Measurements from ENCODE around the gene SPTA1. TPM values are rescaled to one million over a fixed set of nuclear protein-coding genes. Genes with fewer than 3 reads are reported as not detected.

The SPTA1 gene
- total and polyA plus RNA-seq, 2 of the 4 experiments (the other 2 are of a cell fraction) = not detected

DNA sequence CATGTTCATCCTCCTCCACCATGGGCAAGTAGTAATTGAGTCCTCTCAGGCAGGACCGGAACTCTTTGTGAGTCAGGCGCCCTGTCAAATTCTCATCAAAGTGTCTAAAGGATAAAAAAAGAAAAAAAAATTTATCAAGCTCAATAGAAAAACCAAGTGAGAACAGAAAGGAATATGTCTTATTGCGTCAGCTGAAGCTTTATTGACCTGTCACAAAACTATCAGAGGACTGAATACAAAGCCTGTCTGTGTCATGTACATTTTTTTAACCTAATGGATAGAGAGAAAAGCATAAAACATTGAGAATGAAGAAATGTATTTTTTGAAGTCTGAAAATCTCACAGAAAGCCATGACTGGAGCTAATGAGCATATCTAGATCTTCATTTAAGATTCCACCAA, 72.8 kb downstream of the SPTA1 start:
- POLR2A ChIA-PET (ENCODE audit: unreplicated experiment) = no interaction called here
- no CpG with 5 or more reads among the region's 3 CpGs for WGBS, 2 experiments (ENCODE audit: extremely low coverage in 2 of 2, insufficient read length in 1 of 2)
- H3K4me1 ChIP-seq (ENCODE audit: control insufficient read depth, insufficient read depth, low read length) = no peaks in the 10 kb centered on the region

More for the DNA sequence above, 72.8 kb downstream of the SPTA1 start:
- Histone ChIP-seq H2BK120ac (ENCODE audit: low read depth, low read length) (no peak overlapping the region), H3K18ac (ENCODE audit: low read depth, low read length) (no peak overlapping the region), H3K56ac (ENCODE audit: extremely low read depth, insufficient read depth, low read length) (no peak overlapping the region), H3K23ac (ENCODE audit: low read depth, low read length) (no peak overlapping the region), H2BK5ac (ENCODE audit: low read depth, low read length, poor library complexity, severe bottlenecking) (no peak overlapping the region), H3K14ac (replicated peaks; ENCODE audit: low read depth, low read length) (no peak overlapping the region), H3K9ac (ENCODE audit: low read depth, low read length) (no peak overlapping the region), H2AK5ac (ENCODE audit: low read depth, low read length) (no peak overlapping the region), H4K8ac (ENCODE audit: low read depth in 2 of 2, low read length in 2 of 2) (no peak overlapping the region), H4K20me1 (ENCODE audit: insufficient read depth, low read length) (no peaks in the 10 kb centered on the region), H3K27me3 (ENCODE audit: control insufficient read depth, insufficient read depth, low read length) (no peaks in the 10 kb centered on the region), H3K79me1 (ENCODE audit: low read depth in 1 of 2, low read length in 2 of 2) (no peaks in the 10 kb centered on the region), H3K4ac (ENCODE audit: low read depth, low read length) (no peak overlapping the region), H3K27ac (ENCODE audit: insufficient read depth, low read length) (no peak overlapping the region), H3K9me3 (ENCODE audit: control insufficient read depth, insufficient read depth, low read length) (no peaks in the 10 kb centered on the region), H4K5ac (ENCODE audit: low read depth, low read length) (no peak overlapping the region), H3K36me3 (ENCODE audit: control insufficient read depth, insufficient read depth, low read length) (no peaks in the 10 kb centered on the region), H2BK15ac (ENCODE audit: low read depth, low read length) (no peak overlapping the region), H4K91ac (ENCODE audit: insufficient read depth, low read depth, low read length) (no peak overlapping the region), H2BK20ac (ENCODE audit: low read depth, low read length) (no peak overlapping the region), H3K9me1 (ENCODE audit: insufficient read depth, low read length) (no peaks in the 10 kb centered on the region), H3K4me2 (ENCODE audit: low read depth, low read length) (no peak overlapping the region), H2AFZ (replicated peaks; ENCODE audit: low read length, poor library complexity) (no peak overlapping the region), H3K4me3 (ENCODE audit: insufficient read depth, low read depth, low read length) (no peak overlapping the region), H2AK9ac (replicated peaks; ENCODE audit: low read depth, low read length, poor library complexity) (no peak overlapping the region)
- BruUV-seq (replicated peaks) = no TSS peak
- ATAC-seq (ENCODE audit: low read depth) (no peak), DNase-seq (no peak)
- dilution Hi-C loops (cut with HindIII; ENCODE audit: low sequenced_read_pairs, unreplicated experiment) (no loop called here), in situ Hi-C loops (cut with MboI; ENCODE audit: low sequenced_read_pairs) (no loop called here), intact Hi-C loops (cut with micrococcal nuclease) (no loop called here)
- CTCF ChIA-PET = no interaction called here
- TF ChIP-seq, protein P1, sequence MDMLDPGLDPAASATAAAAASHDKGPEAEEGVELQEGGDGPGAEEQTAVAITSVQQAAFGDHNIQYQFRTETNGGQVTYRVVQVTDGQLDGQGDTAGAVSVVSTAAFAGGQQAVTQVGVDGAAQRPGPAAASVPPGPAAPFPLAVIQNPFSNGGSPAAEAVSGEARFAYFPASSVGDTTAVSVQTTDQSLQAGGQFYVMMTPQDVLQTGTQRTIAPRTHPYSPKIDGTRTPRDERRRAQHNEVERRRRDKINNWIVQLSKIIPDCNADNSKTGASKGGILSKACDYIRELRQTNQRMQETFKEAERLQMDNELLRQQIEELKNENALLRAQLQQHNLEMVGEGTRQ (IDR thresholded peaks at IDR 0.05; ENCODE audit: low read depth, low read length) = no peak
- TF ChIP-seq MAFK (IDR thresholded peaks at IDR 0.05; ENCODE audit: low read depth, low read length) (no peak), POLR2A (IDR thresholded peaks at IDR 0.05; ENCODE audit: low read depth, low read length) (no peak), CHD1 (IDR thresholded peaks at IDR 0.05; ENCODE audit: low read depth, low read length) (no peak), BHLHE40 (IDR thresholded peaks at IDR 0.05; ENCODE audit: low read depth, low read length) (no peak), RCOR1 (IDR thresholded peaks at IDR 0.05; ENCODE audit: insufficient replicate concordance, low read length) (no peak), FOS (IDR thresholded peaks at IDR 0.05; ENCODE audit: low read depth, low read length) (no peak), CEBPB (IDR thresholded peaks at IDR 0.05; ENCODE audit: low read depth, low read length) (no peak), MAZ (IDR thresholded peaks at IDR 0.05; ENCODE audit: borderline replicate concordance, low read depth, low read length) (no peak), RAD21 (IDR thresholded peaks at IDR 0.05; ENCODE audit: low read length) (no peak), ELK1 (IDR thresholded peaks at IDR 0.05; ENCODE audit: borderline replicate concordance, low read depth, low read length) (no peak)
- TF ChIP-seq, protein P2, sequence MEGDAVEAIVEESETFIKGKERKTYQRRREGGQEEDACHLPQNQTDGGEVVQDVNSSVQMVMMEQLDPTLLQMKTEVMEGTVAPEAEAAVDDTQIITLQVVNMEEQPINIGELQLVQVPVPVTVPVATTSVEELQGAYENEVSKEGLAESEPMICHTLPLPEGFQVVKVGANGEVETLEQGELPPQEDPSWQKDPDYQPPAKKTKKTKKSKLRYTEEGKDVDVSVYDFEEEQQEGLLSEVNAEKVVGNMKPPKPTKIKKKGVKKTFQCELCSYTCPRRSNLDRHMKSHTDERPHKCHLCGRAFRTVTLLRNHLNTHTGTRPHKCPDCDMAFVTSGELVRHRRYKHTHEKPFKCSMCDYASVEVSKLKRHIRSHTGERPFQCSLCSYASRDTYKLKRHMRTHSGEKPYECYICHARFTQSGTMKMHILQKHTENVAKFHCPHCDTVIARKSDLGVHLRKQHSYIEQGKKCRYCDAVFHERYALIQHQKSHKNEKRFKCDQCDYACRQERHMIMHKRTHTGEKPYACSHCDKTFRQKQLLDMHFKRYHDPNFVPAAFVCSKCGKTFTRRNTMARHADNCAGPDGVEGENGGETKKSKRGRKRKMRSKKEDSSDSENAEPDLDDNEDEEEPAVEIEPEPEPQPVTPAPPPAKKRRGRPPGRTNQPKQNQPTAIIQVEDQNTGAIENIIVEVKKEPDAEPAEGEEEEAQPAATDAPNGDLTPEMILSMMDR (conservative IDR thresholded peaks at IDR 0.05; ENCODE audit: low read depth, low read length) = no peak

Measured in IMR-90 (cell line).